IMR-90 (cell line): ENCODE results near the gene HCN4. TPM values are rescaled to one million over a fixed set of nuclear protein-coding genes. Genes with fewer than 3 reads are reported as not detected.

Experiments used
- ATAC-seq: fragments of 200-7000 bp; cut with Tn5 transposase; 2 replicates; pipeline ENCODE4 v1.9.1; 2020; ENCODE audit warnings: low read depth, mild to moderate bottlenecking, moderate library complexity
- BruUV-seq: library from RNA; stranded (reverse); fragments of 400-500 nt; replicated peaks from 2 replicates; lab custom pipeline; 2021; lab: Mats Ljungman, UMichigan
- CTCF ChIA-PET: fragments of 300-600 bp; formaldehyde crosslinking; extraction: SDS; loops from one replicate; lab custom pipeline; 2021; ENCODE audit warnings: antibody characterized with exemption; lab: Yijun Ruan, JAX
- POLR2A ChIA-PET: fragments of 300-600 bp; sonication (Branson Sonifier 250); formaldehyde crosslinking; loops from one replicate; lab custom pipeline; 2022; ENCODE audit warnings: antibody characterized with exemption; ENCODE audit not compliant: unreplicated experiment; lab: Charles Lee
- DNase-seq: peaks from one replicate; pipeline ENCODE4 v3.0.0; 2013
- H2AFZ ChIP-seq: replicated peaks from 2 replicates; pipeline ENCODE3; 2013; ENCODE audit warnings: low read length, mild to moderate bottlenecking; ENCODE audit not compliant: poor library complexity
- H2AK5ac ChIP-seq: 2 replicates; pipeline ENCODE4 v1.6.1; 2013; ENCODE audit warnings: low read depth, low read length, inconsistent platforms
- H2AK9ac ChIP-seq: replicated peaks from 2 replicates; pipeline ENCODE3; 2013; ENCODE audit warnings: mild to moderate bottlenecking, low read depth, low read length, moderate library complexity; ENCODE audit not compliant: poor library complexity
- H2BK120ac ChIP-seq: 2 replicates; pipeline ENCODE4 v1.6.1; 2013; ENCODE audit warnings: low read depth, low read length, inconsistent platforms
- H2BK15ac ChIP-seq: 3 replicates; pipeline ENCODE4 v1.6.1; 2013; ENCODE audit warnings: low read depth, low read length, inconsistent platforms
- H2BK20ac ChIP-seq: 2 replicates; pipeline ENCODE4 v1.6.1; 2013; ENCODE audit warnings: low read depth, mild to moderate bottlenecking, inconsistent platforms, low read length, moderate library complexity
- H2BK5ac ChIP-seq: 2 replicates; pipeline ENCODE4 v1.6.1; 2013; ENCODE audit warnings: mild to moderate bottlenecking, low read depth, low read length, inconsistent platforms; ENCODE audit not compliant: poor library complexity, severe bottlenecking
- H3K14ac ChIP-seq: replicated peaks from 2 replicates; pipeline ENCODE4 v1.6.1; 2013; ENCODE audit warnings: low read depth, low read length, inconsistent platforms
- H3K18ac ChIP-seq: 2 replicates; pipeline ENCODE4 v1.6.1; 2013; ENCODE audit warnings: low read depth, low read length, control low read depth
- H3K23ac ChIP-seq: 2 replicates; pipeline ENCODE4 v1.6.1; 2013; ENCODE audit warnings: low read depth, low read length, inconsistent platforms
- H3K27ac ChIP-seq: 2 replicates; pipeline ENCODE4 v1.5.1; 2013; ENCODE audit warnings: mild to moderate bottlenecking, control low read depth, low read length; ENCODE audit not compliant: insufficient read depth
- H3K27me3 ChIP-seq: 2 replicates; pipeline ENCODE4 v1.6.1; 2013; ENCODE audit warnings: low read length; ENCODE audit not compliant: control insufficient read depth, insufficient read depth
- H3K36me3 ChIP-seq: 2 replicates; pipeline ENCODE4 v1.6.1; 2013; ENCODE audit warnings: low read length, mixed read lengths; ENCODE audit not compliant: control insufficient read depth, insufficient read depth
- H3K4ac ChIP-seq: 2 replicates; pipeline ENCODE4 v1.6.1; 2013; ENCODE audit warnings: low read depth, low read length, inconsistent platforms
- H3K4me1 ChIP-seq: 2 replicates; pipeline ENCODE4 v1.6.1; 2013; ENCODE audit warnings: low read length, mixed read lengths; ENCODE audit not compliant: control insufficient read depth, insufficient read depth
- H3K4me2 ChIP-seq: 2 replicates; pipeline ENCODE4 v1.6.1; 2013; ENCODE audit warnings: low read depth, mild to moderate bottlenecking, control low read depth, low read length, moderate library complexity
- H3K4me3 ChIP-seq: 2 replicates; pipeline ENCODE4 v1.5.1; 2013; ENCODE audit warnings: low read depth, mild to moderate bottlenecking, control low read depth, low read length, moderate library complexity; ENCODE audit not compliant: insufficient read depth
- H3K56ac ChIP-seq: 2 replicates; pipeline ENCODE4 v1.6.1; 2013; ENCODE audit warnings: low read length, inconsistent platforms; ENCODE audit not compliant: insufficient read depth; ENCODE audit errors: extremely low read depth
- H3K79me1 ChIP-seq, 2 experiments: 2 replicates each; pipeline ENCODE4 v1.6.1; 2013; ENCODE audit warnings: low read length in 2 of 2, inconsistent platforms in 1 of 2, low read depth in 1 of 2
- H3K9ac ChIP-seq: 2 replicates; pipeline ENCODE4 v1.6.1; 2013; ENCODE audit warnings: low read depth, low read length, control low read depth
- H3K9me1 ChIP-seq: 2 replicates; pipeline ENCODE4 v1.6.1; 2013; ENCODE audit warnings: low read length, inconsistent platforms; ENCODE audit not compliant: insufficient read depth
- H3K9me3 ChIP-seq: 2 replicates; pipeline ENCODE4 v1.6.1; 2013; ENCODE audit warnings: low read length; ENCODE audit not compliant: control insufficient read depth, insufficient read depth
- H4K20me1 ChIP-seq: 2 replicates; pipeline ENCODE4 v1.6.1; 2013; ENCODE audit warnings: low read length, inconsistent platforms; ENCODE audit not compliant: insufficient read depth
- H4K5ac ChIP-seq: 2 replicates; pipeline ENCODE4 v1.6.1; 2013; ENCODE audit warnings: mild to moderate bottlenecking, low read depth, low read length, control low read depth
- H4K8ac ChIP-seq, 2 experiments: 2 replicates each; pipeline ENCODE4 v1.6.1; 2013; ENCODE audit warnings: low read depth in 2 of 2, low read length in 2 of 2, control low read depth in 1 of 2, inconsistent platforms in 1 of 2
- H4K91ac ChIP-seq: 2 replicates; pipeline ENCODE4 v1.6.1; 2013; ENCODE audit warnings: low read depth, low read length, inconsistent platforms; ENCODE audit not compliant: insufficient read depth
- BHLHE40 ChIP-seq: fragments of 150-350 bp; IDR thresholded peaks from 2 replicates; pipeline ENCODE4 v1.6.1; 2016; ENCODE audit warnings: mild to moderate bottlenecking, low read depth, low read length
- CEBPB ChIP-seq: IDR thresholded peaks from 2 replicates; pipeline ENCODE4 v1.6.1; 2012; ENCODE audit warnings: low read depth, low read length, improper control_type of control experiment
- CHD1 ChIP-seq: IDR thresholded peaks from 2 replicates; pipeline ENCODE4 v1.6.1; 2012; ENCODE audit warnings: low read depth, low read length, improper control_type of control experiment
- CTCF ChIP-seq: conservative IDR thresholded peaks from 2 replicates; pipeline ENCODE4 v1.5.1; 2012; ENCODE audit warnings: mild to moderate bottlenecking, low read depth, low read length, improper control_type of control experiment
- FOS ChIP-seq: fragments of 150-350 bp; IDR thresholded peaks from 2 replicates; pipeline ENCODE4 v1.6.1; 2016; ENCODE audit warnings: low read depth, low read length
- MAFK ChIP-seq: IDR thresholded peaks from 2 replicates; pipeline ENCODE4 v1.6.1; 2012; ENCODE audit warnings: low read depth, low read length, improper control_type of control experiment
- MAZ ChIP-seq: IDR thresholded peaks from 2 replicates; pipeline ENCODE4 v1.6.1; 2012; ENCODE audit warnings: low read depth, mild to moderate bottlenecking, low read length, improper control_type of control experiment, moderate library complexity, borderline replicate concordance
- MXI1 ChIP-seq: IDR thresholded peaks from 2 replicates; pipeline ENCODE4 v1.6.1; 2012; ENCODE audit warnings: low read depth, mild to moderate bottlenecking, low read length, moderate library complexity, borderline replicate concordance
- NFE2L2 ChIP-seq: fragments of 150-350 bp; IDR thresholded peaks from 2 replicates; pipeline ENCODE4 v1.6.1; 2016; ENCODE audit warnings: low read depth, mild to moderate bottlenecking, low read length
- POLR2A ChIP-seq: IDR thresholded peaks from 2 replicates; pipeline ENCODE4 v1.6.1; 2012; ENCODE audit warnings: mild to moderate bottlenecking, low read depth, low read length
- RAD21 ChIP-seq: IDR thresholded peaks from 2 replicates; pipeline ENCODE4 v1.6.1; 2012; ENCODE audit warnings: low read length, improper control_type of control experiment
- RCOR1 ChIP-seq: IDR thresholded peaks from 2 replicates; pipeline ENCODE4 v1.6.1; 2012; ENCODE audit warnings: mild to moderate bottlenecking, low read length, improper control_type of control experiment; ENCODE audit not compliant: insufficient replicate concordance
- RFX5 ChIP-seq: IDR thresholded peaks from 2 replicates; pipeline ENCODE4 v1.8.0; 2012; ENCODE audit warnings: low read depth, mild to moderate bottlenecking, low read length, moderate library complexity
- SMC3 ChIP-seq: fragments of 150-350 bp; IDR thresholded peaks from 2 replicates; pipeline ENCODE4 v1.6.1; 2016; ENCODE audit warnings: low read depth, mild to moderate bottlenecking, antibody characterized with exemption, low read length, moderate library complexity
- WGBS, 2 experiments: methylation state at CpG; one replicate each; pipeline versions ENCODE4 v1.1.5 to v1.1.7; 2013; ENCODE audit warnings: missing lambda C conversion rate in 2 of 2; ENCODE audit not compliant: insufficient read length in 1 of 2; ENCODE audit errors: extremely low coverage in 2 of 2; 5-methylcytosine and 5-hydroxymethylcytosine counted together
- dilution Hi-C: fragments of 300-500 bp; cut with HindIII; formaldehyde crosslinking; loops from one replicate; pipeline ENCODE4 v1.14.3; 2018; ENCODE audit warnings: low sequenced_read_pairs; ENCODE audit not compliant: unreplicated experiment
- in situ Hi-C: fragments of 300-500 bp; cut with MboI; formaldehyde crosslinking; loops from 3 replicates; pipeline ENCODE4 v1.14.3; 2019; ENCODE audit warnings: low sequenced_read_pairs, inconsistent platforms, mixed read lengths
- intact Hi-C: fragments of 100-400 bp; cut with micrococcal nuclease; formaldehyde crosslinking; loops from 2 replicates; pipeline ENCODE4 v1.10.0; 2022
- polyA plus RNA-seq, 3 experiments: library from polyadenylated mRNA; depleted of rRNA; stranded (reverse); fragments of >200 nt; gene quantifications; 2 replicates each; pipeline ENCODE4 v1.2.3, GENCODE V29; 2012; ENCODE audit warnings: low replicate concordance in 1 of 3
- total RNA-seq: library from RNA; depleted of rRNA; stranded (reverse); fragments of >200 nt; gene quantifications from 2 replicates; pipeline ENCODE4 v1.2.3, GENCODE V29; 2012
- TF ChIP-seq, protein P1 (sequence below): fragments of 150-350 bp; IDR thresholded peaks from 2 replicates; pipeline ENCODE4 v1.6.1; 2017; ENCODE audit warnings: mild to moderate bottlenecking, antibody characterized with exemption, low read length, low read depth
- TF ChIP-seq, protein P2 (sequence below): fragments of 150-350 bp; IDR thresholded peaks from 2 replicates; pipeline ENCODE4 v1.6.1; 2016; ENCODE audit warnings: low read depth, mild to moderate bottlenecking, low read length, moderate library complexity, borderline replicate concordance

Gene HCN4
- total and polyA plus RNA-seq, 2 of the 4 experiments (the other 2 are of a cell fraction), result not detected

GRCh38 chr15:73354241-73354640 is 14.5 kb downstream of the HCN4 start:
- dilution Hi-C loops (no loop called here), intact Hi-C loops (no loop called here), in situ Hi-C loops (no loop called here)
- Histone ChIP-seq H3K9me1 (no peaks in the 10 kb centered on the region), H4K5ac (no peak overlapping the region), H3K9me3 (no peaks in the 10 kb centered on the region), H3K27me3 (peaks cover 64% of the 10 kb centered on the region), H3K4ac (no peak overlapping the region), H3K18ac (no peak overlapping the region), H3K27ac (no peak overlapping the region), H3K9ac (no peak overlapping the region), H3K23ac (no peak overlapping the region), H2AFZ (no peak overlapping the region), H3K79me1 (no peaks in the 10 kb centered on the region), H3K56ac (no peak overlapping the region), H3K4me2 (no peak overlapping the region), H2BK120ac (no peak overlapping the region), H3K4me1 (no peaks in the 10 kb centered on the region), H4K20me1 (no peaks in the 10 kb centered on the region), H4K91ac (no peak overlapping the region), H2AK9ac (no peak overlapping the region), H4K8ac (no peak overlapping the region), H3K36me3 (no peaks in the 10 kb centered on the region), H2BK5ac (no peak overlapping the region), H3K4me3 (no peak overlapping the region), H2BK15ac (no peak overlapping the region), H2BK20ac (no peak overlapping the region), H2AK5ac (no peak overlapping the region), H3K14ac (no peak overlapping the region)
- ChIA-PET POLR2A (no interaction called here), CTCF (no interaction called here)
- no TSS peak for BruUV-seq
- TF ChIP-seq CHD1 (no peak), MXI1 (no peak), MAFK (no peak), BHLHE40 (no peak), CEBPB (no peak), RFX5 (no peak), FOS (no peak), RCOR1 (no peak), MAZ (no peak), CTCF (no peak), RAD21 (no peak), SMC3 (no peak), NFE2L2 (no peak), POLR2A (no peak)
- TF ChIP-seq, protein P1, sequence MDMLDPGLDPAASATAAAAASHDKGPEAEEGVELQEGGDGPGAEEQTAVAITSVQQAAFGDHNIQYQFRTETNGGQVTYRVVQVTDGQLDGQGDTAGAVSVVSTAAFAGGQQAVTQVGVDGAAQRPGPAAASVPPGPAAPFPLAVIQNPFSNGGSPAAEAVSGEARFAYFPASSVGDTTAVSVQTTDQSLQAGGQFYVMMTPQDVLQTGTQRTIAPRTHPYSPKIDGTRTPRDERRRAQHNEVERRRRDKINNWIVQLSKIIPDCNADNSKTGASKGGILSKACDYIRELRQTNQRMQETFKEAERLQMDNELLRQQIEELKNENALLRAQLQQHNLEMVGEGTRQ, result no peak
- TF ChIP-seq, protein P2, sequence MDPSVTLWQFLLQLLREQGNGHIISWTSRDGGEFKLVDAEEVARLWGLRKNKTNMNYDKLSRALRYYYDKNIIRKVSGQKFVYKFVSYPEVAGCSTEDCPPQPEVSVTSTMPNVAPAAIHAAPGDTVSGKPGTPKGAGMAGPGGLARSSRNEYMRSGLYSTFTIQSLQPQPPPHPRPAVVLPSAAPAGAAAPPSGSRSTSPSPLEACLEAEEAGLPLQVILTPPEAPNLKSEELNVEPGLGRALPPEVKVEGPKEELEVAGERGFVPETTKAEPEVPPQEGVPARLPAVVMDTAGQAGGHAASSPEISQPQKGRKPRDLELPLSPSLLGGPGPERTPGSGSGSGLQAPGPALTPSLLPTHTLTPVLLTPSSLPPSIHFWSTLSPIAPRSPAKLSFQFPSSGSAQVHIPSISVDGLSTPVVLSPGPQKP, result no peak
- DNase-seq (no peak), ATAC-seq (no peak)
- no CpG with 5 or more reads among the region's 4 CpGs for WGBS, 2 experiments
